Breast epithelium (tissue), 3 donors: ENCODE results near the gene WASF3.

Experiments
- POLR2A ChIP-seq: fragments of 450-650 bp; IDR thresholded peaks from one replicate; pipeline ENCODE4 v1.6.1; 2016; ENCODE audit warnings: antibody characterized with exemption, mild to moderate bottlenecking, moderate library complexity
- TF ChIP-seq, protein P1 (sequence below), 3 donors: fragments of 450-650 bp; IDR thresholded peaks; one replicate each; pipeline ENCODE4 v1.5.1; 2016 to 2017; ENCODE audit warnings: antibody characterized with exemption in 3 of 3, mild to moderate bottlenecking in 3 of 3, moderate library complexity in 3 of 3

DNA sequence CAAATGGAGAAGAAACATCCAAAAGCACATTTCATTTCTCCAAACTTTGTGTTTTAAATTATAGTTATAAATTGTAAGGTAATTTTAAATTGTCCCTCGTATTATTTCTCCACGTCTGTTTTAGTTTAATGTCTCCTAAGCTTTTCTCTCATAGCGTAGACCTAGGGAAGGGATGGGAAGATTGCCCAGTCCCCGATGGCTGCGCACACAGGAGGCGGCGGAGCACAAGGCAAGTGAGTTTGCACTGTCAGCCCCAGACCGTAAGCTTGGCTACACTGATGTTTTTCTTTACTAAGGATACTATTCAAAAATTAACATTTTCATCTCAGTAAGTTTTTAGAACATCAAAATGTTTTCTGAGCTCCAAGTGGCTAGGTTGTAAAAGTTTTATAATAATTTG is 130.8 kb downstream of the WASF3 start:
- TF ChIP-seq, protein P1, sequence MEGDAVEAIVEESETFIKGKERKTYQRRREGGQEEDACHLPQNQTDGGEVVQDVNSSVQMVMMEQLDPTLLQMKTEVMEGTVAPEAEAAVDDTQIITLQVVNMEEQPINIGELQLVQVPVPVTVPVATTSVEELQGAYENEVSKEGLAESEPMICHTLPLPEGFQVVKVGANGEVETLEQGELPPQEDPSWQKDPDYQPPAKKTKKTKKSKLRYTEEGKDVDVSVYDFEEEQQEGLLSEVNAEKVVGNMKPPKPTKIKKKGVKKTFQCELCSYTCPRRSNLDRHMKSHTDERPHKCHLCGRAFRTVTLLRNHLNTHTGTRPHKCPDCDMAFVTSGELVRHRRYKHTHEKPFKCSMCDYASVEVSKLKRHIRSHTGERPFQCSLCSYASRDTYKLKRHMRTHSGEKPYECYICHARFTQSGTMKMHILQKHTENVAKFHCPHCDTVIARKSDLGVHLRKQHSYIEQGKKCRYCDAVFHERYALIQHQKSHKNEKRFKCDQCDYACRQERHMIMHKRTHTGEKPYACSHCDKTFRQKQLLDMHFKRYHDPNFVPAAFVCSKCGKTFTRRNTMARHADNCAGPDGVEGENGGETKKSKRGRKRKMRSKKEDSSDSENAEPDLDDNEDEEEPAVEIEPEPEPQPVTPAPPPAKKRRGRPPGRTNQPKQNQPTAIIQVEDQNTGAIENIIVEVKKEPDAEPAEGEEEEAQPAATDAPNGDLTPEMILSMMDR (IDR thresholded peaks at IDR 0.05) = no peak
- TF ChIP-seq POLR2A = no peak
